HG02870 (cell line): ENCODE results near the gene SAMD7.
A peak's percentile ranks its signal among the peaks of the same experiment; 100 is the strongest.

Experiments
- ATAC-seq: cut with Tn5 transposase; IDR thresholded peaks from one replicate; pipeline ENCODE4 v1.9.1; 2021; ENCODE audit warnings: mild to moderate bottlenecking, moderate library complexity; ENCODE audit not compliant: unreplicated experiment

The SAMD7 gene

DNA sequence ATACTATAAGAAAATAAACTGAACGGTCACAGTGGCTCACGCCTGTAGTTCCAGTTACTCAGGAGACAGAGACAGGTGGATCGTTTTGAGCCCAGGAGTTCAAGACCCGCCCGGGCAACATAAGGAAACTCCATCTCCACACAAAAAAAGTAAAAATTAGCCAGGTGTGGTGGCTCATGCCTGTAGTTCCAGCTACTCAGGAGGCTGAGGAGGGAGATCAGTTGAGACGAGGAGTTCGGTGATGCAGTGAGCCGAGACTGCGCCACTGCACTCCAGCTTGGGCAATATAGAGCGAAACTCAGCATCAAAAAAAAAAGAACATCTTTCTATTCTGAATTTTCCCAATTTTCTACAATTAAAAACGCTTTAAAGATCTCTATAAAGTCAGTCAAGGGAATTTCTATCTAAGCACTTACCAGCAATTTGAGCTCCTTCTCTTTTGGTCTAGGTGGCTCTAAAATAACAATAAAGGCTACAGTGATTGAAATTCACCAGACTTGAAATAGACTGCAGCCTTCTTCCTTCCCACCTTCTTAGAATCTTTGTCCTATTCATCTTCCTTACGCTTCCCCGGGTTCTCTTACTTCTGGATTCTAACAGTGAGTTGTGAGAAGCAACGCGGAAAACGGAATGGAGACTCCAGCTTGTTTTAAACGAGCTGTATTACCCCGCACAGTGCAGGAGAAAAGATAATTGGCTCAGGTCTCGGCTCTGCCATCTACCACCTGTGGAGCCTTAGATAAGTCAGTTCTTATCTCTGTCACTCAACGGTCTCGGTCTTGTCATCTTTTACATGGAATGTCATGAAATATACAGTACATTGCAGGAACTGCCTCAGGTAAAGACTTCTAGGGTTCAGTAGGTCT is 54.4 kb downstream of the SAMD7 start:
- ATAC-seq, result peak; percentile 15

DNA sequence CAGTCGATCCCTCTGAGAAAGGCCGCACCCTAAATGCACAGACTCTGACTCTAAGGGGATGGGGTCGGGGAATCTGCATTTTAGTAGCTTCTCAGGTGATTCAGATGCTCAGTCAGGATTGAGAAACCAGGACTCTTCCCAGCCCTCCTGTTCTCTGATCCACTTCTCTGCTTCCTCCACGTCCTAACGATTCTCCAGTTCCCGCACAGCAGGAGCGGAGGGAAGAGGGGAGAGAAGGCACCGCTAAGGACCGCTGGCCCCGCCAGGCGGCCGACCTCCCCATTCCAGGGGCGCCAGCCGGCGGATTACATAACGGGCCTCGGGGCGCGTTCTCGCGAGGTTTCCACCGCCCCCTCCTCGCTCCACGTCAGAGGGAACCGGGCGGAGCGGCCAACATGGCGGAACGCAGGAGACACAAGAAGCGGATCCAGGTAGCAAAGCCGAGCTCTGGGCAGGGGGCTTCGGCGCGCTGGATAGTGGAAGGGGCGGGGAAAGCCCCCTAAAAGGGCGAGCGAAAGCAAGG is 55.1 kb downstream of the SAMD7 start, which contains the start of gene SEC62:
TSS of gene SEC62 (plus strand) at position 380 of the 523 bp plus-strand sequence. CDS start at position 396, 16 bp downstream.
- peak; percentile 79 for ATAC-seq

DNA sequence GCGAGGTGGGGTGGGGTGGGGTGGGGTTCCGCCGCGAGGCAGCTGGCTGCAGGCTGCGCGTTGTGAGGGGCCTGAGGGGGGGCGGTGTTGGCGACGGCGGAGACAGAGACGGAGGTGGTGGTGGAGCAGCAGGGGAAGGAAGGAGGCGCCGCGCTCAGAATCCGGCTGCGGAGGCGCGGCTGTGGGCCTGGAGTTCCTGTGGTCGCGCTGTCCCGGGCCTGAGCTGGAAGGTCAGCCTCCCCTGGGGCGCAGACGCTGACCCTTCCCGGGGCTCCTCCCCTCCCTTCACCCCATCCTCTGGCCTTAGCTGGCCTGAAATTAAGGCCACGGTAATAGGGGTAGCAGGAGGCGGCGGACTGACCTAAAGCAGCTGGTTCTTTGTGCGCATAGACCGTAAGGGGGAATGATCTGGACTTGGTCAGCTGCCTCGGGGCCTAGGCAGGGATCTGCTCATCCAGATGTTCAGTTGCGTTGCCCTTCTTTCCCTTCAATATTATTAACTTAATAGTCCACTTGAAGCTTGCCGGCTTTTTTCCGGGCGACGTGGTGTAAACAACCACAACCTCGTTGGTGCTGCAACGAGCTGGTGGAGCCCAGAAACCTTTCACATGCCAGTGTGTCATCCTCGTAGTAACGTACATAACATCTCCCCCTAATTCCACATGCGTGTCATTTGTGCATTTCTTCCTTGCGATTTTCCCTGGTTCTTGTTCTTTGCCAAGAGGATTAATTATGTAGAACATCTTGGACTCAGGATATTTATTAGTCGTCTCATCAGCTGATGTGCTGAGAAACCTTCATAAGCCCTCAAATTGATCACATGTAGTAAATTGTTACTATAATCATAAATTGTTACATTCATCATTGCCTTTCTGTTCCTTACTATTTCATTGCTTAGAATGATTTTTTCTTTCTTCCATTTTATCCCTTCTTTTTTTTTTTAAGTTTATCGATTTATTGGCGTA is 55.9 kb downstream of the SAMD7 start:
- peak; percentile 35 for ATAC-seq

DNA sequence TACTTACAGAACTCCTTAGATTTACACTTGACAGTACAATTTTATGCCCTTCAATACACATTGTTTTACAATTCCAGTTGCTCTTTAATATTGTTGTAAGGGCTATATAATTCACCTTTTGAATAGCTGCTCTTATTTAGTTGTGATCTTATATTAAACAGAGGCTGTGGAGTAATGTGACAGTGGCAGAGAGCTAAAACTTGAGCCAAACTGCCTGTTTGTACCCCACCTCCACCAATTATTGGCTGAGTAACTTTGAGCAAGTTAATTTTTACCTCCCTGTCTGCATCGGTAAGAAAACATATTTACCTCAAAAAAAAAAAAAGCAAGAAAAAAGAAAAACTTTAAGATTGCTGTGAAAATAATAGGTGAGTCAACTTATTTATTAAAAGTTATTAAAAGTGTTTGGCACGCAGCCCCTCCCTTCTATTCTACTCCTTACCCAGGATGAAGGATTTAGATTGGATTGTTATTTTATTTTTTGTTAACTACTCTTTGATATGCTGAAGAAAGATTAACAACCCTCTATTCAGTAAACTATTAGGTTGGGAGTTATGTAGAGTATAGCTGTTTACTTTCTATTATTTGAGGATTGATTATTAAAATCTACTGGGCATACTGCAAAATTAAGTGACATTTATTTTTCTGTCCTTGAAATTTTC is 57.0 kb downstream of the SAMD7 start:
- ATAC-seq, result no peak

DNA sequence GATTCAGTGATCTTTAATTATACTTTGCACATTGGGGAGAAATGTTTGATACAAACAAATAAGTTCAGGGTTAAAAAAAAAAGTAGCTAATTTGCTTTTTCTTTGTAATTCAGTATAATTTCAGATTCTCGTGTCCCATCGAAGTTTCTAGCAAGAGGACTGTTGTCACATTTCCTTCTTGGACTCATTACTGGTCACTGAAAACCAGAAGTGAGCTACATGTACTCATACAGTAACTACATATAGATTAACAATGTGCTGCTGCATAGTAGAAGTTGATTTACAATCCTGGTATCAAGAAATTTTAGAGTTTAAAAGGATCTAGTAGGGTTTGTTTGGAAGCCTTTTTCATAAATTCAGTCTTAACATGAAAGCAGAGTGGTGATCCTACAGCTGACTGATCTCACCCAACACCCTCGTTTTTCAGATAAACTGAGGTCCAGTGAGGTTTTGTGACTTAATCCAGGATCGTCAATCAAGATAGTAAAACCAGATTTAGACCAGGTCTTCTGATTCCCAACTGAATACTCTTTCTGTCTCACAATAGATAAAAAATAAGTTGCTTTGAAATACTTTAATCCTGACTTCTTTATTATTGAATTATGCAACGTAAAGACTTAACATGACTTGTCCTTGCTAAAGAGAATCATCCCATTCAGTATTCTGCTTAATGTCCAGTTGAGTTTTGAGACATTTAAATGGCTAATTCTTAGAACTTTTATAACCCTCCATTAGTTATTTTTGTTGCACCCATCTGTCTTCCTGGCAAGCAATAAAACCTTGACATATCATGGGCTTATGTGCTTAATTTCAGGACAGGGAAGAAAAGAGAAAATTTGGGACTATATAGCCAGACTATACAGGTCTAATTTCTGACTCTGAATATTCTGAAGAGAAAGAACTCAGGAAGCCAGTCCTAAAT is 58.1 kb downstream of the SAMD7 start:
- ATAC-seq, result no peak

DNA sequence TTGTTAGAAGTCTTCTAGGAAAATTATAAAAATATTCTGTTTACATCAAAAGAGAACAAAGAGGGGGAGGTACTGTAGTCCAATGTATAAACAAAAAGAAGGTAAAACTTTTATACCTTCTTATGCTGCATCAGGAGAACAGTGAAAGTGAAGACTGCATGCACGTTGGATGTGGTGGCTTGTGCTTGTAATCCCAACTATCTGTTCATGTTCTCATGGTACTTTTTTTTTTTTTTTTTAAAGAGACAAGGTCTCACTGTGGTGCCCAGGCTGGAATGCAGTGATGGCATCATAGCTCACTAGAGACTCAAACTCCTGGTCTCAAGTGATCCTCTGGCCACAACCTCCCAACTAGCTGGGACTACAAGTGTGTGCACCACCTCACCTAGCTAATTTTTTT is 59.5 kb downstream of the SAMD7 start:
- ATAC-seq, result no peak

DNA sequence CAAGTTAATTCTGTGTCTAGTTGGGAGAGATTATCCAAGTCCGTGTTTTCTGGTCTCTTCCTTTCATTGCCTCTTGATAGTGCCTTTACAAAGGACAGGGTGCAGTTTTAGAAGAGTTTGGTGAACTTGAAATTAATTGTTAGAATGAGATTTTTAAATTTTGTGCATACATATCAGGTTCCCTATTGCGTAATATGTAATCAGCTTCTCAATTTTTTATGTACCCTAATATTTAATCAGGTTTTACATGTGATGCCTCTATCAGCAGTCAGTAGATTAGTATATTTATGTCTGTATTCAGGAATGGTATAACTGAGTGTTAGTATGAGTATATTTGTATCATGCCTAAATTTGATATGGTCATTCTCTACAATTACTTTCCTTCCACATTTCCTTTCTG is 60.1 kb downstream of the SAMD7 start:
- no peak for ATAC-seq

DNA sequence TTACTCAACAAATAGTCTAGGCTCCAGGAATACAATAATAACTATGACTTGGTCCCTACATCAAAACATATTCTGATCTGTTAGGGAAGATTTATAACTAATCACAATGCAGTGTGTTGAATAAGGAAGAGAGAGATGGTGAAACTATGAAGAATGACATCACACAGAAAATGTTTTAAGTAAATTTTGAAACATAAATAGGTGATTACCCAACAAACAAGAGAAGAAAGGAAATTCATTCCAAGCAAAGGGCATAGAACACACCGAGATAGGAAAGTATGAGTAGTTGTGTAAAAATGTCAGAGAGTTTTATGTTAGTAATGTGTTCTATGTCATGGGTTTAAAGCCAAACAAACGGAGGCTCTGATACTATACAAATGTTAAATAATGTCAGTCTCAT is 68.7 kb downstream of the SAMD7 start:
- ATAC-seq, result no peak

DNA sequence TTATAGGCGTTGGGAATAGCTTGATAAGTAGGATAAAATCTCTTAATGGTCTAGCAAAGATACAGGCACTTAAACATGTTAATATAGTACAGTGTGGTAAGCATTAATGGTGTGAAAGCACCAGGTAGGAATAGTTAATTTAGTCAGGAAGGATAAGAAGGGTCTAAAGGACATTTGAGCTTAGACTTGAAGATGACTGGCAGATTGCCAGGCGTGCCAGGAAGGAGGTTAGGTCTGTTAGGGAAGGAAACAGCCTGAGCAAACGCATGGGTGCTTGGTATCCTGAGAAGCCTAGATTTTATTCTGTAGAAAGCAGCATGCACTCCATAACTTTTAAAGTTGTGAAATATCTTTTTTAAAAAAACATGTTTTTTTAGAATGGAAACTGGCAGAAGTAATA is 72.9 kb downstream of the SAMD7 start:
- ATAC-seq, result no peak
